Putamen (tissue), 1 donor: ENCODE data around the gene FRMPD4.

Experiments
- DNase-seq: peaks from one replicate; pipeline ENCODE4 v3.0.0-alpha.2; 2016; ENCODE audit warnings: low spot score

Gene FRMPD4

GRCh38 chrX:12366440-12366839 lies 228.2 kb downstream of the FRMPD4 start:
- no peak for DNase-seq

GRCh38 chrX:12367254-12367653 lies 229.0 kb downstream of the FRMPD4 start:
- DNase-seq, result no peak

DNA sequence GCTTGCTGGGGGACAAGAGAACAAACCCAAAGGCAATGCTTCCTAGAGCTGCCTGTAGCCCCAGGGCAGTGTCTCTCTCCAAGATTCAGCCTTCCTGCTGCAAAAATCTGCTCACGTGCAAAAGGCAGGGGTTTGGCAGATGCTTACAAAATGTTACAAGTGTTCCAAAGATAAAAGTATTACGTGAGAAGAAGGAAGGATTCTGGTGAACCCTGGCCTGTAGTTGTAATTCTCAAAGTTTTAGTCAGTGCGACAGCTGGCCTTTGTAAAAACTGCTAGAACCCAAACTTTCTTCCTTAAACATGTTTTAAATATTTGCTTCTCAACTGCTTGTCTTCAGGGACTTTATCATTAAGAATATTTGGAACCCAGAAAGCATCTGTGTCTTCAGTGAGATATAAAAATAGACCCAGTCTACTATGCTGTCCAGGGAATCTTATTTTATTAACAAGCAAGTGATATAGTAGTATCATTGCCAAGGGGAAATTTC lies 232.3 kb downstream of the FRMPD4 start:
- DNase-seq, result no peak

DNA sequence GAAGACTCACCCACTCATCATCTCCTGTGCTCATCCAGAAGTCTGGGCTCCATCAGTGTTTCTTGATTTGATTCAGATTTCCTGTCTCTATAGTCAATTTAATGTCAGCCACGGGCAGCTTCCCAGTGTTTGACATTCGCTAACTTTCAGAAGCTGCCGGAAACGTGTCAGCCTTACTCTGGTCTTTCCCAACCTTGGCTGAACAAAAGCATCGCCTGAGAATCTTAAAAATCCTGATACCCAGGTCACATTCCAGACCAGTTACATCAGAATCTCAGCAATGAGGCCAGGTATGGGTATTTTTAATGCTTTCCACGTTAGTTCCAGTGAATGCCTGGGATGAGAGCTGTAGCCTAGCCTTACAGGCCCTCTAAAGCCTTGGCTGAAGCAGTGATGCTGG lies 233.8 kb downstream of the FRMPD4 start:
- no peak for DNase-seq

DNA sequence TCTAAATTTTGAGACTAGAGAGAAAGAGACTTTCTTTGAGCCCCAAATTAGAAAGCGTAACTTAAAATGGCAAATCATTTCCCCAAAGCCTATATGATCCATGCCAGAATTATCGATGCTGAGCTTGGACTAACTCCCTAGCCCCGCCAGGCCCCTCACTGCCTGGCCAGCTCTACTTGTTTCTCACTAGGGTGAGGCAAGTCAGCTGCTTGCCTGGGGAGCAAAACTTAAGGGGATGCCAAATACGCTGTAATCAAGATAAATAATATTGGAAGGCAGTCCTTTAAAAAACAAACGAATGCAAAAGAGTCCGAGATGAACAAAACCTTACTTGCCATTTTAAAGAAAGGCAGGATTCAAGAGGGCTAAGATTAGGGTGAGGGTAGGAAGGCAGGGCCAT lies 236.0 kb downstream of the FRMPD4 start:
- no peak for DNase-seq

DNA sequence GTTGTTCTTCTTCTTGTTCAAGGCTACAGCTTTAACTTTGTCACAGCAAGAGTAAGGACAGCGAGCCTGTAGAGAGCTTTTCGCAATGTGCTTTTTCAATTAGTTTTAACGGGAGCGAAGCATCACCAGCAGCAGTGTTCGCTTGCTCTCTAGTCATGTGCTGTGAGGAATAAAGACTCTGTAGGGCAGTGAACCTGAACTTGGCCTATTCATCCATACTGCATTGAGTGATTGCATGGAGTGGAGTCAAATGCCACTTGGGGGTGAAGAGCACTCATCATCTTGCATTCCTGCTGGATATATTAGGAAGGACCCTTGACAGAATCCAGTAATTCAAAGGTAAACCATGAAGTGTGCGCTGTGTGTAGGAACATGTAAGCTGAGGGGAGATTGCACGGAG lies 240.0 kb downstream of the FRMPD4 start:
- DNase-seq, result no peak

DNA sequence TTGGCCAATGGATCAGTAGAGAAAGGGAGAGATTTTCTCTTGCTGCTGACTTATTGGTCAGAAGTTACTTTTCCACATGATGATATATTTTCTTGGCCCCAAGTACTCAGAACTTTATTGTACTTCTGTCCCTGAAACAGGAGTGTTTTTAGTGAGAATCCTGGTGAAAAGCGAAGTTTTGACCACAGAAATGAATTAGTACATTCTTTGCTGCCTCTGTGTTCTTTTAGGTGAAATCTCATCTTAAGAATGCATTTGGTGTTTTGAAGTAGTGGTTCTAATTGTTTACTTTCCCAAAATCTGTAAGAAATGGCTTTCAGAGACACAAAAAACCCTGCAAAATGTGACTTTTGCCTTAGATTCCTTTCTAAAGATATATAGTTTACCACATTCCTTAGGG lies 240.4 kb downstream of the FRMPD4 start:
- DNase-seq, result no peak

- no peak for DNase-seq
Observed at GRCh38 chrX:12379671-12380070, 241.4 kb downstream of the FRMPD4 start.

DNA sequence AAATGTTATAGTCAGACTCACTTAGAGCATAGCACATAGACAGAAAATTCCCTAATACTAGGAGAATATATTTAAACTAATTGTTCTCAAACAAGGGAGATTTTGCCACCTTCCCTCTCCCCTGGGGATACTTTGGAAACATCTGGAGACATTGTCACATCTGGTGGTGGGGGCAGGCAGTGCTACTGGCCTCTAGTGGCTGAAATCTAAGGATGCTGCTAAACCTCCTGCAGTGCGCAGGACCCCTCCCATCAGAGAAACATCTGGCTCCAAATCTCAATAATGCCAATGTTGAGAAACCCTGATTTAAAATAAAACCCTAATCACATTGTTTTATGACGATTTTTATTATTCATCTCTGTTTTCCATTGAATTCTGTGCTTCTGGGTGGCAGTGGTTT lies 244.9 kb downstream of the FRMPD4 start:
- no peak for DNase-seq

- DNase-seq, result no peak
Observed at GRCh38 chrX:12390301-12390700, 252.0 kb downstream of the FRMPD4 start.

GRCh38 chrX:12396584-12396983 lies 258.3 kb downstream of the FRMPD4 start:
- no peak for DNase-seq

DNA sequence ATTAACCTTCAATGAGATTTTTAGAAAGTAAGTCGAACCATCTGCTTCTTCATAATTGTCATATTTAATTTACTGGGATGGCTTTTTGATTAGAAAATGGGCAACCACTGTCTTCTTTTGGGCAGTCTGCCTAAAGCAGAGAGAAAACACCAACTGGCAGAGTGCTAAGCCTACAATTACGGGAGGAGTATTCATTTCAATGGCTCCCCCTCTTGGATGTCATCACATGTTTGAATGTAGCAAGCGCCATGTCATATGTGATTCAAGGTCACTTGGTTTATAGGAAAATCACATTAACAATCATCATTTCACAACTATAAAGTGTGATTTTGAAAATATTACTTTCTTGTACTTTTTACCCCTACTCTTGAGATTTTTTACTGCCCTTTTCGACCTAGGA lies 261.9 kb downstream of the FRMPD4 start:
- no peak for DNase-seq

- no peak for DNase-seq
Observed at GRCh38 chrX:12401252-12401651, 263.0 kb downstream of the FRMPD4 start.

DNA sequence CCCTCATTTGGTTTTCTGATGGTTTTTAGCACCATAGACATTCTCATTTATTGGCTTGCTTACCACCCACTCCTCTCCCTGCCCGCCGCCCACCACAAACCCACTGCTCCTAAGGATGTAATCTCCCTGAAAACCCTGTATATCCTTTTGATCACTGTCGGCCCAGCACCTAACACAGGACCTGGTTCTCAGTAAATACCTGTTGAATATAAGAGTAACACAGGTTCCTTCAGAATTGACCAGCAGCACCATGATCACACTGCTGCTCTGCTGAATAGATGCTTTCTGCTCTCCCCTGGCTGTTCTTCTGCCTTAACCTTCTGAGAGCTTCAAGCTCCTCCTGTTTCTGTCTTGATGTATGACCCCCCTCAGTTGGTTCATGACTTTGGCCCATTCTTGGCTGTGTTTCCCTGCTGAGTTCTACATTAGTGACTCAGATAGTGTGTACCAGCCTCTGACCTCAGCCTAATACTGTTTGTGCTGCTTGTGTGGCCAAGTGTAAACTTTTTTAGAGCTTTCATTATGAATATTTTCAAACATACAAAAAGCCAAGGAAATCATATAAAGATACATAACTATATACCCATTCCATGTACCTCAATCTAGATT lies 265.3 kb downstream of the FRMPD4 start:
- no peak for DNase-seq

DNA sequence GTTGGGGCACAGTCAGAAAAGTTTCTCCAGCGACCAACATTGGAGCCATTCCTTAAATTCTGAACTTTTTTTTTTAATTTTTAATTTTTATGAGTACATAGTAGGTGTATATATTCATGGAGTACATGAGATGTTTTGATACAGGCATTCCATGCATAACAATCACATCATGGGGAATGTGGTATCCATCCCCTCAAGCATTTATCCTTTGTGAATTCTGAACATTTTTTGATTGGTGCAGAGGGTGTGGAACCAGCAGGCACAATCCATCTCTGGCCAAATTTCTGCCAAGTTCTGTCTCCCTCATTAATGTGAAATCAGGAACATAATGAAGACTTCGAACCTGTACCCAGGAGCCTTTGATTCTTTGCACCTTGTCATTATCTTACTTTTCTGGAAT lies 267.0 kb downstream of the FRMPD4 start:
- no peak for DNase-seq

GRCh38 chrX:12410523-12410922 lies 272.2 kb downstream of the FRMPD4 start:
- no peak for DNase-seq

DNA sequence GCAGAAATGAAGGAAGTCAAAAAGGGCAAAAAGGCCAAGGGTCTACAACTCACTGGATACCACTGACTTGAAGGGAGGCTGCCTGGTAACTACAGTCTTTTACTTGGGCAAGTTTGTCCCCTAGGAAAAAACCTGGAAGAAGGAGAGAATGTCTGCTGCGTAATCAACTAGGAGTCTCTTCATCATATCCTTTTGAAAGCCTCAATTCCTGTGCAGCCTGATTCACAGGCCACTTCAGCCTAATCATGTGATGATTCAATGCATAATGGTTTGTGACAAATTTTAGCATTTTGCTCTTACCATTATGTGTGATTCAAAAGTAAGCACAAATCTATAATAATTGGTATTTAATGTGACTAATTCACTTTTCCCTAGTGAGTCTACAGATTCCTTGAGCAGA lies 273.6 kb downstream of the FRMPD4 start:
- no peak for DNase-seq

DNA sequence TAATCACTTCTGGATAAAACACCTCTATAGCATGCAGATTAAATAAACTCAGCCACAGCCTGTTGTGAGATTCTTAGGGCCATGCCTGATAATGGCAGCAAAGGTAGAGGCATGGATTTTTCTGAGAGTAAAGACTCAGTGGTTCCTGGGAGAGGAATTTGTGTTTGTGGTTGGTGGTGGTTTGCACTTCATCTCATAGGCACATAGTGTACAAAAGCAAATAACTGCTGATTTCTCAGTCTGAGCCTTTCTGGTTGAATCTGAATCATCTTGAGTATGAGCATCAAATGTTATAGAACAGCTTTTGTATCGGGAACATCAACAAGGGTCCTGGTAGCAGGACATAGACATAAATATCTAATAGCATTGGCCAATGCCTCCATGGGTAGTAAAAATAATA lies 274.3 kb downstream of the FRMPD4 start:
- DNase-seq, result no peak

DNA sequence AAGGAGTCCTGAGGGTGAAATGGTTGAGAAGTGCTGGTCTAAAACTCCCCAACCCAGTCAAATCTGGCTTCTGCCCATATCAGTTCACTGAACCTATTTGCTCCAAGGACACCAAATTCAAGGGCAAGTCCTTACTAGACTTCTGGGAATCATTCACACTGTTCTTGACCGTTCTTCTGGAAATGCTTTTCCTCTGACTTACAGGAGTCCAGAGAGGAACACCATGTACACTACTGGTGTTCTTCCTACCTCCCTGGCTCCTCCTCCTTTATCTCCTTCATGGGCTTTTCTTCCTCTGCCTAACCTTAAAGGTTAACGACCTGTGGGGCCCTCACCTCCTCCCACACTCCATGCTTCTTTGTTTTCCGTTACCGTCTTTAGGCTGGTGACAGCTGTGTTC lies 281.3 kb downstream of the FRMPD4 start:
- DNase-seq, result no peak

DNA sequence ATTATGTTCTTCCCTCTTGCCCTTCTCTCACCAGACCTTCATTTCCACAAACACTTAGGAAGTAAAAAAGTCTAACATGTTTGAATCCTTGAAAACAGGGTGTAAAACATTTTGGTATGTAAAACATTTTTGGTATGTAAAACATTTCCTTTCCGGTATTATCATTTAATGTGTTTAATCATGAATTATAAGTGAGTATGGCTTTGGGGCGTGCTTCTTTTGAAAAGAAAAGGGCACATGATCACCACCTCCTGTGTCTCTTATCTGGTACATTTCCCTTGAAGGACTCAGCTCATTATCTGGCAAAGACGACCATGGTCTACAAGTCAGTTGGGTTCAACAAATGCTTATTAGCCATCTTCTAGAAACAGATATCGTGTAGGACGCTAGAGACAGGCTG lies 283.6 kb downstream of the FRMPD4 start:
- no peak for DNase-seq

DNA sequence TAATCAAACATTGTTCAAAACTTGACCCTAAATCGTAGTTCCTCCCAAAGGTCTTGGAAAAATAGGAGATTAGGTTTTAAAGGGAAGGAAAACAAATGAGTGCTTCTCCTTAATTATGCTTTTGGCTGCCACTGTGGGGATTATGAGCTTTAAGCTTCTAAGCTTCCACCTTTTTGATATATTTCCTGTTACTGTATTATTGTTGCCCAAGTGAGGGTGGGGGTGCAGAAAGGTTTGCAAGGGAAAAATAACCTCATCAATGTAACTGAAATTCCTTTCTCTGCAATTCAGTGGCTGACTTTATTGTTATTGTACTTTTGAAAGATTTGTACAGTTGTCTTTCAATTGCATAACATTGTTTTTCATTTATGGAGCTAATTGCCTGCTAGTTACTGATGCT lies 285.1 kb downstream of the FRMPD4 start:
- no peak for DNase-seq

DNA sequence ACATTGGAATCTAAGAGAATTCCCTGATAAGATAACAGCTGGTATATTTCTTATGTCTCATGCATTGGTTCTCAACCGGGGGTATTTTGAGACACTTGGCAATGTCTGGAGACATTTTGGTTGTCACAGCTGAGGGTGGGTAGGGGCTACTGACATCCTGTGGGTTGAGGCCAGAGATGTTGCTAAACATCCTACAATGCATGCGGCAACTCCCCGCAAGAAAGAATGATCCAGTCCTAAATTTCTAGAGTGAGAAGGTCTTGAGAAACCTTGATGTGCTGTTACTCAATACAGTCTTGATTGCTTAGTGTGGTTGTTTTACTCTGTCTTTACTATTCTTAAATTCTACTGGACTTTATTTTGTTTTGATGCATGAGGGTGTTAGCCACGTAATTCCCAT lies 287.2 kb downstream of the FRMPD4 start:
- no peak for DNase-seq

DNA sequence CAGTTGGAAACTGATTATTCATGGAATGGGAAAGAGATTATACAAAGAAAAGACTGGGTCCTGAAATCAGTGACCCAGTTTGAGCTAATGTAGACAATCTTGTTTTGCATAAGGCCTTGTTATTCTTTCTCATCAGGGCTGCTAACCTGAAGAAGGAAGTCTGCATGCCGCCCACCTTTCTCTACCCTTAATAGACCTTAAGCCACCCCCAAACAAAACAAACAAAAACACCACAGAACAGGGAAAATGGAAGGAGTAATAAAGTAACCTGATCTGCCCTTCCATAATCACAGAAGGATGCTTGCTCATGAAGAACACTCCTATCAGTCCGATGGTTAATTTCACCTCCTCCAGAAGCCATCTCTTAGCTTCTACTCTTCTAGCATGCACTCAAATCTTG lies 288.1 kb downstream of the FRMPD4 start:
- no peak for DNase-seq

DNA sequence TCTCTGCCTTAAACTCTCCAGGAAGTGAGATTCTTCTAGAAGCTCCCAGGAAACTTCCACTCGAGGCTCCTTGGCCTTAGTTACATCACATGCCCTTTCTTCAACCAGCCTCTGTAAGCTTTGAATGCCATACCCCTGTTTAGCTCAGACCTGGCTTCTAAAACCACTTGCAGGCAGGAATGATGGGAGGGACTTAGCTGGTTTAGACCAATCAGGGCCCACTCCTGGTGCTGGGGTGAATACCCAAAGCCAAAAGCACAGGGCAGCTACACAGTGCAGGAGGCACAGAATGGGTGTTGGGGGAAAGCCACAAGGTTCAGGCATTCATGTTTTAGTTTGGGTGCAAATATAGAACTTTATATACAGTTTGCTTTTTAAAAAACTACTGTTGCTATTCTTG lies 296.2 kb downstream of the FRMPD4 start:
- no peak for DNase-seq

DNA sequence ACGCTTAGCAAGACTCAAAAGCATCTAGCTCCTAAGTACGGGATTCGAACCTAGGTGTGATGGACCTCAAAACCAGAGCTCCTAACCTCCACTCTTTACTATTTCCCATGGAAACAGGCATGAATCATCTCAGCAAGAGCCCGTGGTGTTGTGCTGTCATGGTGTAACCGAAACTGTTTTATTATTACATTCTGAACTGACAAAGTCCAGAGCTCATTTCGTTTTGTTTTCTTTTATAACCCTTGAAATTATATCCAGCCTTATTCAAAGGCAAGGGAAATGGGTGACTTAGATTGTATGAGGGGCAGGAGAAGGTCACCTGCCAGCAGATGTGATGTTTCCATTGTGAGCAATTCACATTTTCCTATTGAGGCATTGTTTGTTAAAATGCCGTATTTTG lies 301.1 kb downstream of the FRMPD4 start:
- DNase-seq, result no peak
